SK-N-SH treated with all-trans-retinoic acid at 6 μM for 48 hours (cell line): ENCODE measurements around the gene CAMK2B.

Source experiments
- ATAC-seq: fragments of 200-7000 bp; cut with Tn5 transposase; 3 replicates; pipeline ENCODE4 v1.9.1; 2020; ENCODE audit warnings: mild to moderate bottlenecking, moderate library complexity
- ARNTL ChIP-seq: fragments of 450-650 bp; formaldehyde crosslinking; IDR thresholded peaks from 2 replicates; pipeline ENCODE4 v1.5.0; 2020; ENCODE audit warnings: low read depth, mild to moderate bottlenecking, moderate library complexity, borderline replicate concordance
- BACH2 ChIP-seq: fragments of 250-450 bp; sonication (Bioruptor Pico); IDR thresholded peaks from 2 replicates; pipeline ENCODE4 v1.9.0; 2021; ENCODE audit warnings: mild to moderate bottlenecking, borderline replicate concordance
- CSDC2 ChIP-seq: fragments of 250-450 bp; sonication (Bioruptor Pico); IDR thresholded peaks from 2 replicates; pipeline ENCODE4 v1.5.0; 2020; ENCODE audit warnings: mild to moderate bottlenecking, moderate library complexity
- GLIS3 ChIP-seq: fragments of 250-450 bp; sonication (Bioruptor Pico); IDR thresholded peaks from 2 replicates; pipeline ENCODE4 v1.5.0; 2020; ENCODE audit warnings: mild to moderate bottlenecking, moderate library complexity
- ISL1 ChIP-seq: fragments of 250-450 bp; sonication (Bioruptor Pico); IDR thresholded peaks from 2 replicates; pipeline ENCODE4 v2.1.2; 2022; ENCODE audit warnings: mild to moderate bottlenecking, moderate library complexity
- OSR1 ChIP-seq: fragments of 250-450 bp; sonication (Bioruptor Pico); IDR thresholded peaks from 2 replicates; pipeline ENCODE4 v1.8.0; 2022; ENCODE audit warnings: moderate library complexity, mild to moderate bottlenecking, inconsistent platforms
- PPARA ChIP-seq: fragments of 250-450 bp; sonication (Bioruptor Pico); IDR thresholded peaks from 2 replicates; pipeline ENCODE4 v1.5.0; 2020; ENCODE audit warnings: mild to moderate bottlenecking, borderline replicate concordance
- RARB ChIP-seq: fragments of 250-450 bp; sonication (Bioruptor Pico); IDR thresholded peaks from 2 replicates; pipeline ENCODE4 v1.8.0; 2021; ENCODE audit warnings: mild to moderate bottlenecking, moderate library complexity
- SNAI2 ChIP-seq: fragments of 250-450 bp; sonication (Bioruptor Pico); IDR thresholded peaks from 2 replicates; pipeline ENCODE4 v1.5.0; 2020; ENCODE audit warnings: mild to moderate bottlenecking, moderate library complexity
- TCF4 ChIP-seq: fragments of 250-450 bp; sonication (Bioruptor Pico); IDR thresholded peaks from 2 replicates; pipeline ENCODE4 v1.8.0; 2021; ENCODE audit warnings: mild to moderate bottlenecking, moderate library complexity, borderline replicate concordance
- TOX ChIP-seq: fragments of 250-450 bp; sonication (Bioruptor Pico); IDR thresholded peaks from 2 replicates; pipeline ENCODE4 v1.8.0; 2021; ENCODE audit warnings: mild to moderate bottlenecking, moderate library complexity, borderline replicate concordance
- ZC3H10 ChIP-seq: fragments of 250-450 bp; sonication (Bioruptor Pico); IDR thresholded peaks from 2 replicates; pipeline ENCODE4 v1.5.1; 2021; ENCODE audit warnings: mild to moderate bottlenecking, moderate library complexity
- ZFP3 ChIP-seq: fragments of 250-450 bp; sonication (Bioruptor Pico); IDR thresholded peaks from 2 replicates; pipeline ENCODE4 v1.5.0; 2020; ENCODE audit warnings: mild to moderate bottlenecking, moderate library complexity
- ZFP30 ChIP-seq: fragments of 450-650 bp; formaldehyde crosslinking; IDR thresholded peaks from 2 replicates; pipeline ENCODE4 v1.5.0; 2022; ENCODE audit warnings: mild to moderate bottlenecking, moderate library complexity
- ZNF565 ChIP-seq: fragments of 450-650 bp; formaldehyde crosslinking; conservative IDR thresholded peaks from 2 replicates; pipeline ENCODE4 v1.5.0; 2020; ENCODE audit warnings: low read depth, mild to moderate bottlenecking, moderate library complexity
- ZNF70 ChIP-seq: fragments of 450-650 bp; formaldehyde crosslinking; IDR thresholded peaks from 2 replicates; pipeline ENCODE4 v1.5.0; 2020; ENCODE audit warnings: mild to moderate bottlenecking, moderate library complexity
- ZNF8 ChIP-seq: fragments of 450-650 bp; formaldehyde crosslinking; IDR thresholded peaks from 2 replicates; pipeline ENCODE4 v1.5.0; 2020; ENCODE audit warnings: mild to moderate bottlenecking, moderate library complexity
- TF ChIP-seq, protein P1 (sequence below): fragments of 250-450 bp; sonication (Bioruptor Pico); IDR thresholded peaks from 2 replicates; pipeline ENCODE4 v1.8.0; 2020; ENCODE audit warnings: mild to moderate bottlenecking, moderate library complexity, borderline replicate concordance
- TF ChIP-seq, protein P2 (sequence below): fragments of 250-450 bp; sonication (Bioruptor Pico); IDR thresholded peaks from 2 replicates; pipeline ENCODE4 v1.5.0; 2020; ENCODE audit warnings: mild to moderate bottlenecking, moderate library complexity
- TF ChIP-seq, protein P3 (sequence below): fragments of 250-450 bp; sonication (Bioruptor Pico); IDR thresholded peaks from 2 replicates; pipeline ENCODE4 v1.8.0; 2021; ENCODE audit warnings: low read depth, mild to moderate bottlenecking, moderate library complexity, borderline replicate concordance
- TF ChIP-seq, protein P4 (sequence below): fragments of 250-450 bp; sonication (Bioruptor Pico); IDR thresholded peaks from 2 replicates; pipeline ENCODE4 v1.5.1; 2021; ENCODE audit warnings: mild to moderate bottlenecking, moderate library complexity
- TF ChIP-seq, protein P5 (sequence below): fragments of 250-450 bp; sonication (Bioruptor Pico); IDR thresholded peaks from 2 replicates; pipeline ENCODE4 v1.5.1; 2020; ENCODE audit warnings: low read depth, mild to moderate bottlenecking, moderate library complexity

The CAMK2B gene

DNA sequence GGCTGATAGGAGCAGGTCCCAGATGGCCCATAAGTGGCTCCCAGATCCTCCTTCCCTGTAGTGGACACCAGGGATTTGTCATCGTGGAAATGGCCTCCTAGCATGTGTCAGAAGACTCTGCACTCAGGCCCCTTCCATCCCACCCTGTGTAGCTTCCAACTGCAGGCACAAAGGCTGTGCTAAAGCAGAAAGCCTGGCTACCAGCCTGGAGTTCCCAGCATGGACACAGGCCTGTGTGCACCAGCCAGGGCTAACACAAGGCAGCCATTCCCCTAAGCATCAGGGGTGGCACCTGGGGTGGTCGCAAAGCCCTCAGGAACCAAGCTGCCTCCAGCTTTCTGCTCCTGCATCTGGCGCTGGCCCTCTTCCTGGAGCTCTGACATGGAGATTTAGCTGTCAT lies 4.5 kb upstream of the CAMK2B start:
- no peak; the same call in 2 of the 3 replicates for ATAC-seq
- TF ChIP-seq ZNF565 (no peak), SNAI2 (CRISPR knock-in tag) (no peak), GLIS3 (no peak), ZC3H10 (CRISPR knock-in tag) (no peak), ZFP3 (CRISPR knock-in tag) (no peak), ISL1 (no peak), BACH2 (CRISPR knock-in tag) (no peak), ZNF8 (CRISPR knock-in tag) (no peak), RARB (no peak), TCF4 (CRISPR knock-in tag) (no peak), CSDC2 (CRISPR knock-in tag) (no peak), TOX (CRISPR knock-in tag) (no peak), ZFP30 (CRISPR knock-in tag) (no peak), OSR1 (CRISPR knock-in tag) (no peak), ZNF70 (CRISPR knock-in tag) (no peak)
- TF ChIP-seq, protein P1, sequence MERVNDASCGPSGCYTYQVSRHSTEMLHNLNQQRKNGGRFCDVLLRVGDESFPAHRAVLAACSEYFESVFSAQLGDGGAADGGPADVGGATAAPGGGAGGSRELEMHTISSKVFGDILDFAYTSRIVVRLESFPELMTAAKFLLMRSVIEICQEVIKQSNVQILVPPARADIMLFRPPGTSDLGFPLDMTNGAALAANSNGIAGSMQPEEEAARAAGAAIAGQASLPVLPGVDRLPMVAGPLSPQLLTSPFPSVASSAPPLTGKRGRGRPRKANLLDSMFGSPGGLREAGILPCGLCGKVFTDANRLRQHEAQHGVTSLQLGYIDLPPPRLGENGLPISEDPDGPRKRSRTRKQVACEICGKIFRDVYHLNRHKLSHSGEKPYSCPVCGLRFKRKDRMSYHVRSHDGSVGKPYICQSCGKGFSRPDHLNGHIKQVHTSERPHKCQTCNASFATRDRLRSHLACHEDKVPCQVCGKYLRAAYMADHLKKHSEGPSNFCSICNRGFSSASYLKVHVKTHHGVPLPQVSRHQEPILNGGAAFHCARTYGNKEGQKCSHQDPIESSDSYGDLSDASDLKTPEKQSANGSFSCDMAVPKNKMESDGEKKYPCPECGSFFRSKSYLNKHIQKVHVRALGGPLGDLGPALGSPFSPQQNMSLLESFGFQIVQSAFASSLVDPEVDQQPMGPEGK (CRISPR knock-in tag) = no peak
- TF ChIP-seq, protein P2, sequence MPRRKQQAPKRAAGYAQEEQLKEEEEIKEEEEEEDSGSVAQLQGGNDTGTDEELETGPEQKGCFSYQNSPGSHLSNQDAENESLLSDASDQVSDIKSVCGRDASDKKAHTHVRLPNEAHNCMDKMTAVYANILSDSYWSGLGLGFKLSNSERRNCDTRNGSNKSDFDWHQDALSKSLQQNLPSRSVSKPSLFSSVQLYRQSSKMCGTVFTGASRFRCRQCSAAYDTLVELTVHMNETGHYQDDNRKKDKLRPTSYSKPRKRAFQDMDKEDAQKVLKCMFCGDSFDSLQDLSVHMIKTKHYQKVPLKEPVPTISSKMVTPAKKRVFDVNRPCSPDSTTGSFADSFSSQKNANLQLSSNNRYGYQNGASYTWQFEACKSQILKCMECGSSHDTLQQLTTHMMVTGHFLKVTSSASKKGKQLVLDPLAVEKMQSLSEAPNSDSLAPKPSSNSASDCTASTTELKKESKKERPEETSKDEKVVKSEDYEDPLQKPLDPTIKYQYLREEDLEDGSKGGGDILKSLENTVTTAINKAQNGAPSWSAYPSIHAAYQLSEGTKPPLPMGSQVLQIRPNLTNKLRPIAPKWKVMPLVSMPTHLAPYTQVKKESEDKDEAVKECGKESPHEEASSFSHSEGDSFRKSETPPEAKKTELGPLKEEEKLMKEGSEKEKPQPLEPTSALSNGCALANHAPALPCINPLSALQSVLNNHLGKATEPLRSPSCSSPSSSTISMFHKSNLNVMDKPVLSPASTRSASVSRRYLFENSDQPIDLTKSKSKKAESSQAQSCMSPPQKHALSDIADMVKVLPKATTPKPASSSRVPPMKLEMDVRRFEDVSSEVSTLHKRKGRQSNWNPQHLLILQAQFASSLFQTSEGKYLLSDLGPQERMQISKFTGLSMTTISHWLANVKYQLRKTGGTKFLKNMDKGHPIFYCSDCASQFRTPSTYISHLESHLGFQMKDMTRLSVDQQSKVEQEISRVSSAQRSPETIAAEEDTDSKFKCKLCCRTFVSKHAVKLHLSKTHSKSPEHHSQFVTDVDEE = no peak
- TF ChIP-seq, protein P3, sequence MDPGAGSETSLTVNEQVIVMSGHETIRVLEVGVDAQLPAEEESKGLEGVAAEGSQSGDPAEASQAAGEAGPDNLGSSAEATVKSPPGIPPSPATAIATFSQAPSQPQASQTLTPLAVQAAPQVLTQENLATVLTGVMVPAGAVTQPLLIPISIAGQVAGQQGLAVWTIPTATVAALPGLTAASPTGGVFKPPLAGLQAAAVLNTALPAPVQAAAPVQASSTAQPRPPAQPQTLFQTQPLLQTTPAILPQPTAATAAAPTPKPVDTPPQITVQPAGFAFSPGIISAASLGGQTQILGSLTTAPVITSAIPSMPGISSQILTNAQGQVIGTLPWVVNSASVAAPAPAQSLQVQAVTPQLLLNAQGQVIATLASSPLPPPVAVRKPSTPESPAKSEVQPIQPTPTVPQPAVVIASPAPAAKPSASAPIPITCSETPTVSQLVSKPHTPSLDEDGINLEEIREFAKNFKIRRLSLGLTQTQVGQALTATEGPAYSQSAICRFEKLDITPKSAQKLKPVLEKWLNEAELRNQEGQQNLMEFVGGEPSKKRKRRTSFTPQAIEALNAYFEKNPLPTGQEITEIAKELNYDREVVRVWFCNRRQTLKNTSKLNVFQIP (CRISPR knock-in tag) = no peak
- TF ChIP-seq, protein P4, sequence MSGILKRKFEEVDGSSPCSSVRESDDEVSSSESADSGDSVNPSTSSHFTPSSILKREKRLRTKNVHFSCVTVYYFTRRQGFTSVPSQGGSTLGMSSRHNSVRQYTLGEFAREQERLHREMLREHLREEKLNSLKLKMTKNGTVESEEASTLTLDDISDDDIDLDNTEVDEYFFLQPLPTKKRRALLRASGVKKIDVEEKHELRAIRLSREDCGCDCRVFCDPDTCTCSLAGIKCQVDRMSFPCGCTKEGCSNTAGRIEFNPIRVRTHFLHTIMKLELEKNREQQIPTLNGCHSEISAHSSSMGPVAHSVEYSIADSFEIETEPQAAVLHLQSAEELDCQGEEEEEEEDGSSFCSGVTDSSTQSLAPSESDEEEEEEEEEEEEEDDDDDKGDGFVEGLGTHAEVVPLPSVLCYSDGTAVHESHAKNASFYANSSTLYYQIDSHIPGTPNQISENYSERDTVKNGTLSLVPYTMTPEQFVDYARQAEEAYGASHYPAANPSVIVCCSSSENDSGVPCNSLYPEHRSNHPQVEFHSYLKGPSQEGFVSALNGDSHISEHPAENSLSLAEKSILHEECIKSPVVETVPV (CRISPR knock-in tag) = no peak
- TF ChIP-seq, protein P5, sequence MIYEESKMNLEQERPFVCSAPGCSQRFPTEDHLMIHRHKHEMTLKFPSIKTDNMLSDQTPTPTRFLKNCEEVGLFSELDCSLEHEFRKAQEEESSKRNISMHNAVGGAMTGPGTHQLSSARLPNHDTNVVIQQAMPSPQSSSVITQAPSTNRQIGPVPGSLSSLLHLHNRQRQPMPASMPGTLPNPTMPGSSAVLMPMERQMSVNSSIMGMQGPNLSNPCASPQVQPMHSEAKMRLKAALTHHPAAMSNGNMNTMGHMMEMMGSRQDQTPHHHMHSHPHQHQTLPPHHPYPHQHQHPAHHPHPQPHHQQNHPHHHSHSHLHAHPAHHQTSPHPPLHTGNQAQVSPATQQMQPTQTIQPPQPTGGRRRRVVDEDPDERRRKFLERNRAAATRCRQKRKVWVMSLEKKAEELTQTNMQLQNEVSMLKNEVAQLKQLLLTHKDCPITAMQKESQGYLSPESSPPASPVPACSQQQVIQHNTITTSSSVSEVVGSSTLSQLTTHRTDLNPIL = no peak

DNA sequence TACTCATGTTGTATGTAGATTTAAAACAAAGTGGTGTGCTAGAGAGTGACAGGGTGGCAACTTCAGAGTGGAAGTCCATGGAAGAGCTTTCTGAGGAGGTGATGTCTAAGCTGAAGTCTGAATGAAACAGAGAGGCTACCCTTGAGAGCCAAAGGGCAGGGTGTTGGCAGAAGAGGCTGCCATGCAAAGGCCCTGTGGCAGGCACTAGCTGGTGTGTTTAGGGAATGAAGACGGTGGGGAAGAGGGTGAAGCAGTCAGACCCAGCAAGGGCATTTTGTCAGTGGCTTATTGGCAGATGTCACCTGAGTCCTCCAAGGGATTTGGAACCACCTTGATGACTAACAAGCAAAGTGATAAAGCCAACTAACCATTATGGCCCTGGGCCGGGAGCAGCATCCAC lies 3.7 kb upstream of the CAMK2B start:
- ATAC-seq = no peak
- TF ChIP-seq PPARA (CRISPR knock-in tag) (no peak), BACH2 (CRISPR knock-in tag) (no peak), TCF4 (CRISPR knock-in tag) (no peak), TOX (CRISPR knock-in tag) (no peak), ZC3H10 (CRISPR knock-in tag) (no peak), ZNF8 (CRISPR knock-in tag) (no peak), ZNF565 (no peak), GLIS3 (no peak), OSR1 (CRISPR knock-in tag) (no peak), ISL1 (no peak), ZFP3 (CRISPR knock-in tag) (no peak), ARNTL (CRISPR knock-in tag) (no peak)
- TF ChIP-seq, protein P2 = no peak
- TF ChIP-seq, protein P4 (CRISPR knock-in tag) = no peak
- TF ChIP-seq, protein P1 (CRISPR knock-in tag) = no peak
- TF ChIP-seq, protein P5 = no peak
